Fibroblast of mammary gland (primary cell): ENCODE data around the gene PACS2.
A peak's percentile ranks its signal among the peaks of the same experiment; 100 is the strongest.
"Not testable (repeated sequence)": the region's sequence is repeated elsewhere in the genome, so short reads cannot be mapped to it uniquely, and the experiment has no call there.

Source experiments
- DNase-seq: peaks from one replicate; pipeline ENCODE4 v3.0.0-alpha.2; 2010; ENCODE audit warnings: low read depth
- H3K4me3 ChIP-seq: 2 replicates; pipeline ENCODE4 v1.5.1; 2011; ENCODE audit warnings: low read depth, mild to moderate bottlenecking, low read length, moderate library complexity; ENCODE audit not compliant: control insufficient read depth
- TF ChIP-seq, protein P1 (sequence below): conservative IDR thresholded peaks from 2 replicates; pipeline ENCODE4 v1.5.1; 2011; ENCODE audit warnings: low read depth, low read length, inconsistent platforms; ENCODE audit not compliant: control insufficient read depth, insufficient read depth

Gene PACS2

DNA sequence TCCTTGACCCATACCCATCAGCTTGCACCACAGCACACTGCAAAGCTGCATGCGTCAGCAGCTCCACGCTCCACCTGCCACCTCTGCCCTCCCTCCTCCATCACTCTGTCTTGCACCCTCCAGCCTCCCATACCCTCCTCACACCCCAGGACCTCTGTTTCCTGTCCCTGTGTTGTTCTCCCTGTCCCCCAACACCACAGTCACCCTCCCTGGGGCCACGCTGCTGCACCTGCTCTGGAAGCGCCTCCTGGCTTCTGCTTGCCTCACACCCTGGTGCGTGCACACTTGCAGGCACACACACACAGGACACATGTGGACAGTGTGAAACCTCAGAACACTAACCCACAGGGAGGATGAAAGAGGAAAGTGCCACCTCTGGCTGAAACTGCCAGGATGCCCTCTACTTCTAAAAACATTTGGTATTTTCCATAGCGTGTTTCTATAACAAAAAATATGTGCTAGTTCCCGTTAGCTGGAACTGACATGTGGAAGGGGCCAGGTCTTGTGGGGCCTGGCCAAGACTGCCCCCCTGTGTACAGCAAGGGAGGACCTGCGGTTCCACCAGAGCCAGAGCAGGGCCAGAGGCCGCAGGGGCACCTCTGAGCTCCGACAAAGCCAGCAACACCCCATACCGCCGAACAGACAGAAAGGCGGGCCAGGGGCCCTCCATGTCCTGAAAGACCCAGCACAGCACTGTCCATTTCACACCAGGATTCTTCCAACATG, 23.8 kb upstream of the PACS2 start:
- no peak overlapping the region for H3K4me3 ChIP-seq
- DNase-seq: no peak
- TF ChIP-seq, protein P1, sequence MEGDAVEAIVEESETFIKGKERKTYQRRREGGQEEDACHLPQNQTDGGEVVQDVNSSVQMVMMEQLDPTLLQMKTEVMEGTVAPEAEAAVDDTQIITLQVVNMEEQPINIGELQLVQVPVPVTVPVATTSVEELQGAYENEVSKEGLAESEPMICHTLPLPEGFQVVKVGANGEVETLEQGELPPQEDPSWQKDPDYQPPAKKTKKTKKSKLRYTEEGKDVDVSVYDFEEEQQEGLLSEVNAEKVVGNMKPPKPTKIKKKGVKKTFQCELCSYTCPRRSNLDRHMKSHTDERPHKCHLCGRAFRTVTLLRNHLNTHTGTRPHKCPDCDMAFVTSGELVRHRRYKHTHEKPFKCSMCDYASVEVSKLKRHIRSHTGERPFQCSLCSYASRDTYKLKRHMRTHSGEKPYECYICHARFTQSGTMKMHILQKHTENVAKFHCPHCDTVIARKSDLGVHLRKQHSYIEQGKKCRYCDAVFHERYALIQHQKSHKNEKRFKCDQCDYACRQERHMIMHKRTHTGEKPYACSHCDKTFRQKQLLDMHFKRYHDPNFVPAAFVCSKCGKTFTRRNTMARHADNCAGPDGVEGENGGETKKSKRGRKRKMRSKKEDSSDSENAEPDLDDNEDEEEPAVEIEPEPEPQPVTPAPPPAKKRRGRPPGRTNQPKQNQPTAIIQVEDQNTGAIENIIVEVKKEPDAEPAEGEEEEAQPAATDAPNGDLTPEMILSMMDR: no peak

DNA sequence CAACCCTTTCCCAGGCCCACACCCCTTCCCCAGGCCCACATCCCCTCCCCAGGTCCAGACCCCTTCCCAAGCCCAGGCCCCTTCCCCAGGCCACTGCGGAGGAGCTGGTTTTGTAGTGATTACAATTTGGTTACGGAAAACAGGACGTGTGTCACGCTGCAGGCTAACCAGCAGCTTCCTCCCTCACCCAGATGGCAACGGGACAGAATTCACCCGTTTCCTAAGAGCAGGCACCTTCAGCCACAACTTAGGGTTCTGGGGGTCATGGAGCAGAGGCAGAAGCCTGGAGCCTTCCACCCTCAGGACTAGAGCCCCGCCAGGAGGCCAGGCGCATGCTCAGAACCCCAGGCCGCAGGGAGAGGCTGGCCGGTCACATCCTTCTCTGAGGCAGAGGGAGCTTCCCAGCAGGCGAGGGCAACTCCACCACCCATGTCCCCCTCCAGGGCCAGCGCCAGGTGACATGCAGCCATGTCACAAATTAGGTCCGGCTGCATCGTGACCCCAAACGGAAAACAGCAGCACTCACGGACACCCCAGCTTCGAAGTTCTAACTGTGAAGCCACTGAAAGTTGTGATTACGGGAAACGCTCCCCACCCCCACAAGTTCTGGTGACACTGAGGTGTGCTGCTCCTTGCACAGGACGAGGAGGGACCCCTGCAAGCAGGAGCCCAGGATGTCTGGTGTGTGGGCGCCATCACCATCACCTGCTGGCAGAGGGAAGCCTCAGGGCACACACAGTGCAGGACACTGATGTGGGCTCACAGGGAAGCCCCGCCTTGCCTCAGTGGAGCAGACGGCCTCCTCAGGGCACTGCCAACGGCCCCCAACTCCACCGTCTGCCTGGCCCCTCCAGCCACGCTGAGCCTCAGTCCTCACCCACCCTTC, 21.5 kb upstream of the PACS2 start:
- no peak overlapping the region for H3K4me3 ChIP-seq
- DNase-seq: no peak
- TF ChIP-seq, protein P1: no peak

DNA sequence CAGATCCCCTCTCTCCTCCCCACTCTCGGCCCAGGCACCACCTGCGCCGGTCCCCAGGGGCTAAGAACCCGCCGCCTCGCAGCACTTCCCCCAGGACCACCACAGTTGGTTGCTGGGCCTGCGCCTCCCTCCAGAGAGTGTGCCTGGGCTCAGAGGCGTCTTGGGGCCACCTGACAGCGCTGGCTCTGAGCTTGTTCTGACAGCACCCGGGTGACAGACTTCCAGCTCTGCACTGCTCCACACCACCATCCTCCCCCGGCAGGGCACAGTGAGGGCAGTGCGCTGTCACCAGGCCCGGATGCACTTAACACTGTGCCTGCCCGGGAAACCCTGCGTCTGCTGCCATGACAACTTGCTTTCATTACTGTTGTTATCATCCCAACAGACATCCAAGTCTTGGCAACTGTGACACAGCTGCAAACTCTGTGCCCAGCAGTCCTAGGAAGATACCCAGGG, 20.4 kb upstream of the PACS2 start:
- no peak for DNase-seq

DNA sequence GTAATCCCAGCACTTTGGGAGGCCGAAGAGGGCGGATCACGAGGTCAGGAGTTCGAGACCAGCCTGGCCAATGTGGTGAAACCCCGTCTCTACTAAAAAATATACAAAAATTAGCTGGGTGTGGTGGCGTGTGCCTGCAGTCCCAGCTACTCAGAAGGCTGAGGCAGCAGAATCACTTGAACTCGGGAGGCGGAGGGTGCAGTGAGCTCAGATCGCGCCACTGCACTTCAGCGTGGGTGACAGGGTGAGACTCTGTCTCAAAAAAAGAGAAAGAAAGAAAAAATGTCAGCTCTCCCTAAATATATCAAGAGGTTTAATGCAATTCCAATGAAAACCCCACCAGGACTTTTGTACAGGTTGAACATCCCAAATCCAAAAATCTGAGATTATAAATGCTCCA, 17.2 kb upstream of the PACS2 start:
- not testable (repeated sequence) for H3K4me3 ChIP-seq, DNase-seq

More for the DNA sequence above, 20.4 kb upstream of the PACS2 start:
- TF ChIP-seq, protein P1: no peak
- H3K4me3 ChIP-seq: no peak overlapping the region

DNA sequence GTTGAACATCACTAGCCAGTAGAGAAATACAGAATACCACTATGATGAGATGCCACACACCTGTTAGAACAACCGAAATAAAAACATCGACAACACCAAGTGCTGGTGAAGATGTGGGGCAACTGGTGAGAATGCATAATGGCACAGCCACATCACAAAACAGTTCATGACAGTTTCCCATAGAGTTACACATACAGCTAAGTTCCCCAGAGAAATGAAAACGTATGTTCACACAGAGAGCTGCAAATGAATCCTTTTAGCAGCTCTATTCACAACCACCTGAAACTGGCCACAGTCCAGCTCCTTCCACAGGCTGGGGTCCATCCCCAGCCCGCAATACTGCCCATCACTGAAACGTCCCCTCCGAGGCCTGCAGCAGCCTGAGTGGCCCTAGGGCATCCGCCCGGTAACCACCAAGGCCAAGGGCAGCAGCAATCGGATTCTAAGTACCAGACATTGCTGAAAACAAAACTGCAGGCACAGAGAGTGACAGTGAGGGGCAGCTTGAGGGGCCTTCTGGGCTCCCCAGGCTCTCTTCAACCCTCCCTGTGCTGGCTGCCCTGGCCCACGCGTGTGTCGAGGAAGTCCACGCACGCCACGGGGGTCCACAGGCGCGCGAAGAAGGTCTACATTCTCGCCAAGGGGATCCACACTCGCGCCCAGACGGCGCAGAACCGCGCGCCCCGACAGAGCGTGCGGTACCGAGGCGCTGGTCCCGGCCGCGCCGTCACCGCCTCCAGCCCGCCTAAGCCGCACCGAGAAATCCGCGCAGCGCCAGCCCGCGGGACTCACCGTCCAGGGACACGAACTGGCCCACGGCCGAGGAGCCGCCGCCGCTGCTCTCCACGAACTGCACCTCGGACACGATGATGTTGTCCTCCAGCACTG, 14.7 kb upstream of the PACS2 start:
- TF ChIP-seq, protein P1: no peak

DNA sequence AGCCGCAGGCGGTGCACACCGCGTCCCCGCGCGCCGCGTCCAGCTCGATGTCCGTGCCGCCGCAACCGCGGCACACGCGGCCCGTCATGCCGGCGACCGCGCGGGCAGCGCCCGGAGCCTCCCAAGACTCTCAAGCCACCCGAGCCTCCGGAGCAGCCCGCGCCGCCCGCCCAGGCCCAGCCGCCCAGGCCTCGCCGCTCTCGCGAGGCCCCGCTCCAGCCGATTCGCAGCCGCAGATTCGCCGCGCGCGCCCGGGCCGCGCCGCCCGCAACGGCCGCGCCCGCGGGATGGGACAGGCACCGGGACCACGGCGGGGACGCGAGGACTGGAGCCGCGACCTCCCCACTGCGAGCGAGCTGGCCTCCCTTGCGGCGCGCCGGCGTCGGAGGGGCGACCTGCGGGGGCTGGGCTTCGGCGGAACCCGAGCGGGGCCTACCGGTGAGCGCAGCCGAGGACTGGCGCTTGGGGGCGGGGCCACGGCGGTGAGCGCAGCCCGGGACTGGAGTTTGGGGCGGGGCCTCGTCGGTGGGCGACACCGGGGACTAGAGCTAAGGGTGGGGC, 13.9 kb upstream of the PACS2 start, which contains the start of gene BRF1:
Gene BRF1 (minus strand): TSS at position 460 of the 561 bp plus-strand sequence. CDS start 372 bp downstream, at position 88.
- TF ChIP-seq, protein P1: no peak

More for the DNA sequence above, 14.7 kb upstream of the PACS2 start:
- peak overlapping the region; percentile 59 for H3K4me3 ChIP-seq
- no peak for DNase-seq

More for the DNA sequence above, 13.9 kb upstream of the PACS2 start, which contains the start of gene BRF1:
- peak within 1 kb of the TSS; percentile 72 for H3K4me3 ChIP-seq
- peak; percentile 84 for DNase-seq
